ENCODE measurements around the gene MAP2K4. TPM values are rescaled to one million over a fixed set of nuclear protein-coding genes. Genes with fewer than 3 reads are reported as not detected.

The MAP2K4 gene
- total and polyA plus RNA-seq, 2 of the 8 experiments (the other 6 are each of a cell fraction or from before 2014, with no cell fraction given): 14.2 to 37.3 TPM

GRCh38 chr17:12058535-12058934 lies 37.9 kb downstream of the MAP2K4 start:
- Histone ChIP-seq H3K4me3 (ENCODE audit: extremely low read depth in 1 of 4, insufficient read depth in 2 of 4, low read depth in 3 of 4, low read length in 4 of 4) (no peak overlapping the region), H3K4ac (replicated peaks; ENCODE audit: insufficient read length, low read depth, low read length) (no peak overlapping the region), H3K4me2 (ENCODE audit: insufficient read depth in 1 of 2, low read depth in 2 of 2, low read length in 2 of 2) (no peak overlapping the region), H2BK5ac (ENCODE audit: low read depth, low read length) (no peak overlapping the region), H3K79me2 (ENCODE audit: control insufficient read depth in 1 of 2, insufficient read depth in 2 of 2, low read length in 2 of 2) (peaks cover 0 to 78% of the 10 kb centered on the region in 2 experiments; a peak in 2 of 4 replicates), H4K20me1 (replicated peaks in 1 of 2; ENCODE audit: control insufficient read depth in 1 of 2, insufficient read depth in 2 of 2, low read length in 2 of 2) (no peaks in the 10 kb centered on the region), H3K27ac (ENCODE audit: low read depth, low read length) (no peak overlapping the region), H3K36me3 (ENCODE audit: control insufficient read depth in 2 of 4, insufficient read depth in 4 of 4, low read length in 3 of 4) (no peaks in the 10 kb centered on the region; a peak in 1 of 8 replicates), H3K23me2 (ENCODE audit: low read depth, low read length) (no peaks in the 10 kb centered on the region), H3K4me1 (replicated peaks in 1 of 4; ENCODE audit: control insufficient read depth in 3 of 4, insufficient read depth in 4 of 4, low read length in 3 of 4) (peaks cover 0 to 4% (median 0%) of the 10 kb centered on the region in 4 experiments; a peak in 1 of 7 replicates), H3K23ac (ENCODE audit: insufficient read length) (no peak overlapping the region), H4K8ac (ENCODE audit: extremely low read depth, insufficient read depth, low read length) (no peak overlapping the region), H3K27me3 (replicated peaks in 1 of 4; ENCODE audit: control insufficient read depth in 3 of 4, extremely low read depth in 1 of 4, insufficient read depth in 3 of 4, low read length in 3 of 4) (no peaks in the 10 kb centered on the region), H3K79me1 (ENCODE audit: low read depth, low read length) (no peaks in the 10 kb centered on the region), H4K91ac (replicated peaks; ENCODE audit: insufficient read length, low read length) (no peak overlapping the region), H3K14ac (ENCODE audit: insufficient read length) (no peak overlapping the region), H2BK20ac (ENCODE audit: low read length) (no peak overlapping the region), H3K9me3 (ENCODE audit: insufficient read depth in 2 of 2, low read depth in 1 of 2, low read length in 1 of 2) (no peaks in the 10 kb centered on the region), H2BK12ac (ENCODE audit: low read depth, low read length) (no peak overlapping the region), H2BK120ac (replicated peaks; ENCODE audit: low read depth, low read length) (no peak overlapping the region), H2BK15ac (ENCODE audit: low read length) (no peak overlapping the region), H3K9ac (replicated peaks in 1 of 4; ENCODE audit: extremely low read depth in 1 of 4, low read depth in 3 of 4, low read length in 3 of 4) (no peak overlapping the region), H3K56ac (replicated peaks; ENCODE audit: insufficient read length, low read depth, low read length) (no peak overlapping the region), H2AK5ac (ENCODE audit: low read depth, low read length) (no peak overlapping the region), H2AFZ (ENCODE audit: low read length) (no peak overlapping the region), H3K18ac (ENCODE audit: extremely low read depth, low read length) (no peak overlapping the region), H4K5ac (ENCODE audit: insufficient read length, low read depth, low read length) (no peak overlapping the region)
- TF ChIP-seq YY1 (IDR thresholded peaks at IDR 0.05; ENCODE audit: low read depth, low read length) (no peak), SP2 (IDR thresholded peaks at IDR 0.05; ENCODE audit: low read length) (no peak), EZH2 (IDR thresholded peaks at IDR 0.05; ENCODE audit: low read depth, low read length, severe bottlenecking) (no peak), CHD1 (IDR thresholded peaks at IDR 0.05; ENCODE audit: low read depth, low read length) (no peak), KDM1A (IDR thresholded peaks at IDR 0.05; ENCODE audit: borderline replicate concordance, low read length) (no peak)
- no peak for FAIRE-seq
- no peak for DNase-seq (ENCODE audit: low read depth in 1 of 2, low spot score in 2 of 2)
- ChIA-PET CTCF (ENCODE audit: partially characterized antibody) (no interaction called here), POLR2A (ENCODE audit: partially characterized antibody) (interaction anchor here (1.4 kb wide), 1 partner anchor 9 kb away, joined by 3 read pairs; no protein-coding TSS in a partner anchor)
